NCI-H146 treated with DMSO at 0.1 percent for 48 hours (cell line): ENCODE measurements around the gene SLC22A2.

Source experiments
- DNase-seq: peaks from one replicate; lab custom pipeline; 2025; ENCODE audit not compliant: unreplicated experiment; lab: John Stamatoyannopoulos, UW

SLC22A2 gene

DNA sequence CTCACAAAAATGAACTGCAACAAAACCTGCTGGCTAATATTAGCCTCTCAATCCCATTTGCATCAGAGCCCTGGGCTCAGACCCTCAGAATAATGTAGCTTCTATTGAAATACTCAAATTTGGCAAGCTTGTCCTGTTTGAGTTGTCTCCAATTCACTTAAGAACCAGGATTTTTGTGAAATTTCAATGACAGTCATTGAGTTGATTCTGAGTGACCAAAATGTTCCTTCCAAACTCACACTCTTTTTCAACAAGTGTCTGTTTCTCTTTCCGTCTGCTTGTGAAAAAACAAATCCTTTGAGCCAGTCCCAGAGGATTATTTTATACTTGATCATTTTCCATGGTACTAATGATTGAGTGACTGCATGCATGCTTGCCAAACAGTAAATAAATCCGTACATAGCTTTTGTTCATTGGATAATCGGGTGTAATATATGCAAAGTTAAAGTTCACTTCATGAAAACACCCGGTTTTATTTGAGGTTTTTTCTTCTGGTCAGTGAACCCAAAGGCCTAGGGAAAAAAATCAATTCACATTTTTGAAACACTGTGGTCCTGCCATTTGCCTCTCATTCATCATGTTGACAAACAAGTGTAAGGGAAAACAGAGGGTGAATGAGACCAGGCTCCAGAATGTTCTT lies 16.4 kb upstream of the SLC22A2 start:
- no peak for DNase-seq

DNA sequence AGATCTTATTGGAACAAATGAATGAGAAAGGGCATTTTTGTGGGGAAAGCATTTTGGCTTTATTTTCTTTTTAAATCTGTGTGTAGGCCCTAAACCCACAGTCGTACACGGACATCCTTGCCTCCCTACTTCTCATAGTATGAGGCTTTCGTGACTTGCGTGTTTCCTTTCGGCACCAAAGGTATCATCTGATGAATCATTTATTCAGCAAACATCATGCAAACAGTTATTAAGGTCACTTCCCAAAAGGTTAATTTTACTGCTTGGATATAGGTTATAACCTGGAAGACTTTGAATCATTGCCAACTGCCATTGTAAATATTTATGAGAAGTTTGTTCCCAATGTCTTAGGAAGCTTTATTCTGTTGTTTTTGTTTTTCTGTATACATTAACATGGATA lies 15.1 kb upstream of the SLC22A2 start:
- no peak for DNase-seq

GRCh38 chr6:160273196-160273595 lies 14.6 kb upstream of the SLC22A2 start:
- DNase-seq = no peak

DNA sequence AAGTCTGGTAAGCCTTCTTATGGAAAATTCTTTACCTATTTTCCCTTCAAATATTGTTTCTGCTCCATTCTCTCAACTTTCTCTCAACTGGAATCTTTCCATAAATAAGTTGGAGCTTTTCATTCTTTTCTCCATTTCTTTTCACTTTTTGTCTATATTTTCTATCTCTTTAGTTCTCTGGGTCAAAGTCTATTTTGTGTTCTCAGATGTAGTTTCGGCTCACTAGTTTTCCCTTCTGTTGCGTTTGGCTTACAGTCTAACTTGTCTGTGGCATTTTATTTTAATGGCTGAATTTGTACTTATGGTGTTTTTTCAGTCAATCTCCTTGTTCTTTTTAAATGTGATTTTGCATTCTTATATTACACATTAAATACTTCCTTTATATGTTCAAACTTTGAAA lies 14.1 kb upstream of the SLC22A2 start:
- DNase-seq = no peak

- no peak for DNase-seq
Observed at GRCh38 chr6:160270347-160270746, 11.7 kb upstream of the SLC22A2 start.

DNA sequence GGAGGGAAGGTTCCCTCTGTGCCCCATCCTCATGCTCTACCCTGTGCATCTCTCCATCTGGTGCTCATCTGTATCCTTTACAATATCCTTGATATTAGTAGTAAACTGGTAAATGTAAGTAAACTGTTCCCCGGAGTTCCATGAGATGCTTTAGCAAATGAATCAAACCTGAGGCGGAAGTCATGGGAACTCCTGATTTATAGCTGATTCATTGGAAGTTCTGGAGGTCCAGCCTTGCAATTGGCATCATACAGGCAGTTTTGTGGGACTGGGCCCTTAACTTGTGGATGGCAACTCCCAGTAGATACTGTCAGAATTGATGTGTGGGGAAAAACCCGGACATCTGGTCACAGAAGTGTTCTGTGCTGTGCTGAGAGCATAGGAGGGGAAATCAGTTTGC lies 11.2 kb upstream of the SLC22A2 start:
- DNase-seq = no peak

GRCh38 chr6:160269023-160269521 lies 10.5 kb upstream of the SLC22A2 start:
- no peak for DNase-seq

DNA sequence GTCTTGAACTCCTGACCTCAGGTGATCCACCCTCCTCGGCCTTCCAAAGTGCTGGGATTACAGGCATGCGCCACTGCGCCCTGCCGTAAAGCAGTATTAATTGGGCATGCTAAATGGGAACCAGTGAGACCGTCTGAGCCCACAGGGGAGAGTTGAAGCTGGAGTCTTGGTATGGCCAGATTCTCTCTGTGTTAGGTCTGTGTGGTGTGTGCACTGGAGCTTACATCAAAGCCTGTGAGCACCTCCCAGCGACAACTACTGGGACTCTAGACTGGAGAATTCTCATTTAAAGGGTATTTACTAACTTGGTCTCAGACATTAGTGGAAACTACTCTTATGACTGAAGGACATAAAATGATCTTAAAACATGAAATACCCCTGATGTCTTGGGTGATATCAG lies 8.5 kb upstream of the SLC22A2 start:
- no peak for DNase-seq

- DNase-seq = no peak
Observed at GRCh38 chr6:160265869-160266476, 7.4 kb upstream of the SLC22A2 start.

DNA sequence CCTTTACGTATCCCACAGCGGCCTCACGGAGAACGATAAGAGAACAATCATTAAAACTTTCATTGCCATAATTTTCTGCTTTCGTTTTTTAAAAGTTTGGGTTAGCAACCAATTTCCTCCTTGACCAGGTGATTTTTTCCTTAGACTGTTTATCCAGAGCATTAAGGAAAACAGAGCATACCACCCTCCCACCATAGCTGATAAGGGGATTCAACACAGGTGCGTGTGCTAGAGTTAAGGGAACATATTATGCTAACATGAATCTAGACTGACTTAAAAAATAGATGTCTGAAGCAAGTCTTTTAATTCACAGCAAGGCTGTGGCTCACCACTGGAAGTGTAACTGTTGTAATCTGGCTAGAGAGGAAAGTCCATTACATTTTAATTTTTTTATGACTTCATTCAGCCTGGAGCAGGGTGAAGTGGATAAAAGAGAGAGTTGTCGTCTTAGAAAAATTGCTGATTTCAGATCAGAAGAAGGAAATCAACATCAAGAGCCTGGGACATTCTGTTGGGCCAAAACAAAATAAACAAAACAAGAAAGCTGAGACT lies 5.5 kb upstream of the SLC22A2 start:
- no peak for DNase-seq

DNA sequence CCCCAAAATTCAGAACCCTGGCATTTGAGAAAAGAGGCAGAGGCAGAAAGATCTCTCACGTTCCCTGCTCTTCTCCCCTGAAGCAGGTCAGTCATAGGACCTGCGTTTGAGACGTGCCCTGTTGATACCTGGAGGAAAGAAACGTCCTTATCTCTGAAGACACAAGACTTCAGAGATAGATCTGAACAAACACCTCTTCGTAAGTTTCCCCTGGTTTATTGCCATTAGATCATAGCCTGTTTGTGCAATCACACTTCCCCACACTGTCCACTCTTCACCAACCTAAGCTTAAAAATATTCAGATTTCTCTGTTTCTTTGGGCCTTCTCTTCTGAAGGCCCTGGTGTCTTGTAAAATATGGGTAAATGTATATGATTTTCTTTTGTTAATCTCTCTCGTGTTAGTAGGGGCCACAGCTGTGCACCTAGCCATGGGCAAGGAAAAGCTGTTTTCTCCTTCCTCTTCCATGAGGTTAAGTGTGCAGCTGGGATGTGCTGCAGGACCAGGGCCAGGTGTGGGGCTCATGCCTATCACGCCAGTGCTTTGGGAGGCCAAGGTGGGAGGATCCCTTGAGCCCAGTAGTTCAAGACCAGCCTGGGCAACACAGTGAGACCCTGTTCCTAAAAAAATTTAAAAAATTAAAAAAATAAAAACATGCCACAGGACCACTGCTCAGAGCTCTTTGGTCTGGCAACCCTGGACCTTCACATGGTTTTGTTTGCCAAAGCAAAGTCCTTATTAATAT lies 4.7 kb upstream of the SLC22A2 start:
- DNase-seq = no peak

GRCh38 chr6:160261991-160262680 lies 3.5 kb upstream of the SLC22A2 start:
- DNase-seq = no peak

GRCh38 chr6:160260803-160261450 lies 2.3 kb upstream of the SLC22A2 start:
- DNase-seq = no peak

- no peak for DNase-seq
Observed at GRCh38 chr6:160260367-160260766, 1.7 kb upstream of the SLC22A2 start.

- no peak for DNase-seq
Observed at GRCh38 chr6:160259598-160259997, 977 bp upstream of the SLC22A2 start.

DNA sequence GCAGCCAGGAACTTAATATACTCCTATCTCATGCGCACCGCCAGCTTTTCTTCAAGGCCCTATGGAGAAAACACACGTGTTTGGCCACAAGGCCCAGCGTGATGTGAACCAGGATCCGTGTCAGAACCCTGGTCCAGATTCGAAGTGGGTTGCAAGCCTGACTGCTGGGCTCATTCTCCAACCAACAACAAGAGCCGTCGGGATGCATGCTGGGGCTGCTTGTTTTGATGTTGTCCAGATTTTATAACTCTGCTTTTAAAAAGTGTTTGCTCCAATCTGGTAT lies 463 bp upstream of the SLC22A2 start:
- no peak for DNase-seq

DNA sequence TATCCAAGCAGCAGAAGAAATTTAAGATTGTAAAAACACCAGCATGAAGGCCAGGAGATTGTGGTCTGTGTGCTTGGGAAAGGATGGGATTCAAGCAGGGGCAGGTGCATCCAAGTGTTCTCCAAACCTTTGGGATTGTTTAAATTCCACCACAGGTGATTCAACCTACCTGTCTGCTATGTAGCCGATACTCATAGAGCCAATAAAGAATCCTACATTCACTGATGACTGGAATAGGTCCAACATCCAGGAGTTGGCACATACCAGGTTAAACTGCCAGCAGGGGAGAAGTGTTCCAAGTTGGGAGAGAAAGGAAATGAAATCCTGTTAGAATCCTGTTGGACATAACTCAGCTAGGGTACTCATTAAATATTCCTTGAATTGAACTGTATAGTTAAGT lies 2.2 kb downstream of the SLC22A2 start:
- no peak for DNase-seq

- no peak for DNase-seq
Observed at GRCh38 chr6:160254467-160255312, 3.9 kb downstream of the SLC22A2 start.

DNA sequence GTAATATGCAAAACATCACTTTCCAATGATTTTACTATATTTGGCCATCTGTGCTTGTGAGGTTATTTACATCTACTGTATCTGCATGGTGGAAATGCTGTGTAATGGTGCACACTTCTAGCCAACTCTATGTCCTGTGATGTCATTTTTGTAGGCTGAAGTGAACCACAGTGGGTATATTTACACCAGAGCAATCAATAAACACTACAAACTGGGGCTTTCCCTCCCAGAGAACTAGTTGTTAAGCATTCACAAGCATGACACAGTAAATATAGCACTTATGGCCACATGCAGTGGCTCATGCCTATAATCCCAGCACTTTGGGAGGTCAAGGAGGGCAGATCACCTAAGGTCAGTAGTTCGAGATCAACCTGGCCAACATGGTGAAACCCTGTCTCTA lies 4.9 kb downstream of the SLC22A2 start:
- DNase-seq = no peak

GRCh38 chr6:160253292-160253691 lies 5.3 kb downstream of the SLC22A2 start:
- DNase-seq = no peak
